ENCODE measurements around the gene SSH2. TPM values are rescaled to one million over a fixed set of nuclear protein-coding genes. Genes with fewer than 3 reads are reported as not detected.

The SSH2 gene
- total RNA-seq, 1 experiment from 2014 or later, result 45.1 TPM

DNA sequence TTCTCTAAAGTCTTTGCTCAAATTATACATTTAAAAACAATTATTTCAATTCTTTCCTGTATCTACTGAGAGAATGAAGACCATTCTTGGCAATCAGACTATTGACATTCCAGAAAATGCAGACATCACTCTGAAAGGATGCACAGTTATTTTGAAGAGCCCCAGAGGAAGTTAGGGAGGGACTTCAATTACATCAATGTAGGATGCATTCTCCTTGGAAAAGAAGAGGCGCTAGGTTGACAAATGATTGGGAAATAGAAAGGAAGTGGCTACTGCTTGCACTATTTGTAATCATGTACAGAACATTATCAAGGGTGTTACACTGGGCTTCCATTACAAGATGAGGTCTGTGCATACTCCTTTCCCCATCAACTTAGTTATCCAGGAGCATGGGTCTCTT, 74.3 kb downstream of the SSH2 start:
- H4K20me1 ChIP-seq (ENCODE audit: insufficient read depth), result no peaks in the 10 kb centered on the region
- DNase-seq, result no peak
- CTCF ChIA-PET, result no interaction called here
- no peak overlapping the region for H3K4me2 ChIP-seq
- POLR2A ChIA-PET (ENCODE audit: unreplicated experiment), result interaction anchor here (0.6 kb wide), 1 partner anchor 10 kb away, joined by 3 read pairs; no protein-coding TSS in a partner anchor
- H3K27me3 ChIP-seq (ENCODE audit: insufficient read depth, low read depth), result no peaks in the 10 kb centered on the region
- intact Hi-C loops (cut with micrococcal nuclease; ENCODE audit: unreplicated experiment), result no loop called here
- H3F3A ChIP-seq (ENCODE audit: insufficient read depth, low read depth), result peaks cover 5% of the 10 kb centered on the region; the same call in 1 of the 2 replicates
- H3K9me2 ChIP-seq (ENCODE audit: insufficient read depth), result no peaks in the 10 kb centered on the region
- H3K4me1 ChIP-seq (replicated peaks; ENCODE audit: insufficient read depth), result no peaks in the 10 kb centered on the region
- no peaks in the 10 kb centered on the region; the same call in 1 of the 2 replicates for H3K9me3 ChIP-seq (ENCODE audit: insufficient read depth, low read depth)
- no peak overlapping the region for H3K27ac ChIP-seq
- H3K36me3 ChIP-seq (ENCODE audit: low read depth), result no peaks in the 10 kb centered on the region
- no peaks in the 10 kb centered on the region for H3K79me2 ChIP-seq (ENCODE audit: low read depth)
- BruUV-seq (replicated peaks), result no TSS peak
- no peak overlapping the region for H3K4me3 ChIP-seq
- no peak overlapping the region for H2AFZ ChIP-seq
- no peak for TF ChIP-seq EZH2 (IDR thresholded peaks at IDR 0.05; ENCODE audit: low read depth)
- TF ChIP-seq, protein P1, sequence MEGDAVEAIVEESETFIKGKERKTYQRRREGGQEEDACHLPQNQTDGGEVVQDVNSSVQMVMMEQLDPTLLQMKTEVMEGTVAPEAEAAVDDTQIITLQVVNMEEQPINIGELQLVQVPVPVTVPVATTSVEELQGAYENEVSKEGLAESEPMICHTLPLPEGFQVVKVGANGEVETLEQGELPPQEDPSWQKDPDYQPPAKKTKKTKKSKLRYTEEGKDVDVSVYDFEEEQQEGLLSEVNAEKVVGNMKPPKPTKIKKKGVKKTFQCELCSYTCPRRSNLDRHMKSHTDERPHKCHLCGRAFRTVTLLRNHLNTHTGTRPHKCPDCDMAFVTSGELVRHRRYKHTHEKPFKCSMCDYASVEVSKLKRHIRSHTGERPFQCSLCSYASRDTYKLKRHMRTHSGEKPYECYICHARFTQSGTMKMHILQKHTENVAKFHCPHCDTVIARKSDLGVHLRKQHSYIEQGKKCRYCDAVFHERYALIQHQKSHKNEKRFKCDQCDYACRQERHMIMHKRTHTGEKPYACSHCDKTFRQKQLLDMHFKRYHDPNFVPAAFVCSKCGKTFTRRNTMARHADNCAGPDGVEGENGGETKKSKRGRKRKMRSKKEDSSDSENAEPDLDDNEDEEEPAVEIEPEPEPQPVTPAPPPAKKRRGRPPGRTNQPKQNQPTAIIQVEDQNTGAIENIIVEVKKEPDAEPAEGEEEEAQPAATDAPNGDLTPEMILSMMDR (conservative IDR thresholded peaks at IDR 0.05), result no peak

DNA sequence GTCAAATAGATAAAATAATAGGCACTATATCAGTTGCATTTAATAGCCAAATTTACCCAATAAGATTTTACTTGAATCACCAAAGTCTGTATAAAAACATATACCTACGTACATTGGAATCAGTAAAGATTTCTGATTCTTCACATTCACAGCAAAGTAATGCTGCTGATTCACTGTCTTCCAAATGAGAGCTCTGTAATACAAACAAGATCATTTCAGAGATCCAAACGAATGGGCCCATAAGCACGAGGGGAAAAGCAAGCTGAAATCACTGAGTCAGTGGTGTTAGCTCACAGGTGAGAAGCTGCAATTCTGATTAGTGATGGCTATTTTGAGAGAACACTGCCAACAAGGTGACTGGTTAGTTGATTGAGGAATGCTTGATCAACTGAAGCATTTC, 81.3 kb downstream of the SSH2 start:
- Histone ChIP-seq H3K4me2 (no peak overlapping the region), H4K20me1 (ENCODE audit: insufficient read depth) (no peaks in the 10 kb centered on the region; the same call in 1 of the 2 replicates), H3K4me3 (no peak overlapping the region), H3K4me1 (replicated peaks; ENCODE audit: insufficient read depth) (peaks cover 8% of the 10 kb centered on the region; the same call in 1 of the 2 replicates), H3F3A (ENCODE audit: insufficient read depth, low read depth) (peaks cover 14% of the 10 kb centered on the region), H3K36me3 (ENCODE audit: low read depth) (no peaks in the 10 kb centered on the region), H3K27ac (no peak overlapping the region), H2AFZ (no peak overlapping the region), H3K27me3 (ENCODE audit: insufficient read depth, low read depth) (no peaks in the 10 kb centered on the region), H3K9me3 (ENCODE audit: insufficient read depth, low read depth) (no peaks in the 10 kb centered on the region), H3K9me2 (ENCODE audit: insufficient read depth) (no peaks in the 10 kb centered on the region), H3K79me2 (ENCODE audit: low read depth) (no peaks in the 10 kb centered on the region)
- no peak for TF ChIP-seq EZH2 (IDR thresholded peaks at IDR 0.05; ENCODE audit: low read depth)
- TF ChIP-seq, protein P1 (conservative IDR thresholded peaks at IDR 0.05), result no peak
- no peak for DNase-seq
- intact Hi-C loops (cut with micrococcal nuclease; ENCODE audit: unreplicated experiment), result no loop called here
- BruUV-seq (replicated peaks), result no TSS peak
- CTCF ChIA-PET, result no interaction called here
- POLR2A ChIA-PET (ENCODE audit: unreplicated experiment), result no interaction called here

DNA sequence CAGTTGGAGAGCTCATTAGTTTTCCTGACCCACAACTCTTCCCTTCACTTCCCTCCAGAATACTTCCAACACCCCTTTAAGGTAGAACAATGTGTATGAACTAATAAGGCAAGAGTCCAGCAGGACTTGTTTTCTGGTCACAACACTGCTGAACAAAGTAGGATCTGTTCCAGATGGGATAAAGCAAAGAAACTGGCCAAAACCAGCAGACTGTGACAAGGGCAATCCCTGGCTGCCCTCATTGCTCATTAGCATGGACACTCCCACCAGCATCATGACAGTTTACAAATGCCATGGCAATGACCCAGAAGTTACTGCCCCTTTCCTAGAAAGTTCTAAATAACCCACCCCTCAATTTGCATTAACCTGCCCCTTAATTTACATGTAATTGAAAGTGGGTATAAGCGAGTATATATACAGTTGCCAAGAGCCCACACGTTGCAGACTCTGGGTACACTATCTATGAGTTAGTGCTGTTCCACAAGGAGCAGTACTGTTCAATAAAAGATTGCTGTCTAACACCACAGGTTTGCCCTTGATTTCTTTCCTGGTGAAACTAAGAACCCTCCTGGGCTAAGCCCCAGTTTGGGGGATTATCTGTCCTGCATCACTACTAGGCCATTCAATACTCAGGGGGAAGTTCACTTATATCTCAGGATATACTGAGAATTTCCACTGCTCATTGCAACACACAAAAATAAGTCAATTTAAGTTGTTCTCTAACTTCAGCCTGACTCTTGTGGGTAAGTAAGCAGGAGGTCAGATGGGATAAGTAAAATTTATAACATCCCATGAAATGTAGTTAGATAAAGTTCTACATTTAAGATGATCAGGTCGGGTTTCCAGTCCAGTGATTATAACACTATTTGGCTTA, 82.3 kb downstream of the SSH2 start:
- BruUV-seq (replicated peaks), result no TSS peak

More for the DNA sequence above, 82.3 kb downstream of the SSH2 start:
- TF ChIP-seq, protein P1 (conservative IDR thresholded peaks at IDR 0.05), result no peak
- TF ChIP-seq EZH2 (IDR thresholded peaks at IDR 0.05; ENCODE audit: low read depth), result no peak
- Histone ChIP-seq H3F3A (ENCODE audit: insufficient read depth, low read depth) (peaks cover 14% of the 10 kb centered on the region), H3K79me2 (ENCODE audit: low read depth) (no peaks in the 10 kb centered on the region), H3K9me2 (ENCODE audit: insufficient read depth) (no peaks in the 10 kb centered on the region), H3K36me3 (ENCODE audit: low read depth) (no peaks in the 10 kb centered on the region), H3K4me2 (no peak overlapping the region), H4K20me1 (ENCODE audit: insufficient read depth) (no peaks in the 10 kb centered on the region; the same call in 1 of the 2 replicates), H3K27ac (no peak overlapping the region), H3K4me3 (no peak overlapping the region), H2AFZ (no peak overlapping the region), H3K27me3 (ENCODE audit: insufficient read depth, low read depth) (no peaks in the 10 kb centered on the region), H3K4me1 (replicated peaks; ENCODE audit: insufficient read depth) (peaks cover 8% of the 10 kb centered on the region; the same call in 1 of the 2 replicates), H3K9me3 (ENCODE audit: insufficient read depth, low read depth) (no peaks in the 10 kb centered on the region)
- ChIA-PET CTCF (interaction anchor here (0.5 kb wide), 1 partner anchor 639 kb away, joined by 5 read pairs; no protein-coding TSS in a partner anchor), POLR2A (ENCODE audit: unreplicated experiment) (no interaction called here)
- intact Hi-C loops (cut with micrococcal nuclease; ENCODE audit: unreplicated experiment), result no loop called here
- no peak for DNase-seq
